ENCODE results near the gene ZNF831. TPM values are rescaled to one million over a fixed set of nuclear protein-coding genes. Genes with fewer than 3 reads are reported as not detected.

The ZNF831 gene
- total RNA-seq, 1 experiment from 2014 or later, result 0.15 TPM

- Histone ChIP-seq H3K9ac (ENCODE audit: low read length) (no peak overlapping the region), H4K20me1 (ENCODE audit: insufficient read depth) (no peaks in the 10 kb centered on the region), H3K27me3 (ENCODE audit: insufficient read depth, low read length) (peaks cover 53% of the 10 kb centered on the region), H3K36me3 (ENCODE audit: control insufficient read depth in 1 of 2, insufficient read depth in 2 of 2, low read length in 2 of 2) (no peaks in the 10 kb centered on the region), H3K4me1 (ENCODE audit: control insufficient read depth in 1 of 2, insufficient read depth in 2 of 2, low read length in 2 of 2) (no peaks in the 10 kb centered on the region), H3K4me2 (ENCODE audit: low read length) (no peak overlapping the region), H3K9me3 (ENCODE audit: control insufficient read depth in 1 of 2, insufficient read depth in 1 of 2, low read depth in 1 of 2, low read length in 2 of 2) (no peaks in the 10 kb centered on the region), H3K4me3 (replicated peaks in 1 of 2; ENCODE audit: low read depth in 1 of 2, low read length in 2 of 2) (no peak overlapping the region), H3K27ac (ENCODE audit: low read depth, low read length) (no peak overlapping the region), H2AFZ (ENCODE audit: low read depth, low read length, poor library complexity, severe bottlenecking) (no peak overlapping the region), H3K9me2 (ENCODE audit: insufficient read depth) (no peaks in the 10 kb centered on the region), H3K79me2 (ENCODE audit: insufficient read depth, low read length) (no peaks in the 10 kb centered on the region)
- BruUV-seq (replicated peaks), result no TSS peak
- no peak for TF ChIP-seq CBX3 (IDR thresholded peaks at IDR 0.05; ENCODE audit: low read depth)
- no peak for TF ChIP-seq EGR1 (IDR thresholded peaks at IDR 0.05; ENCODE audit: low read depth)
- no peak for TF ChIP-seq YY1 (IDR thresholded peaks at IDR 0.05; ENCODE audit: extremely low read depth, insufficient replicate concordance, low read depth, low read length)
- TF ChIP-seq POLR2AphosphoS5 (IDR thresholded peaks at IDR 0.05; ENCODE audit: low read depth, low read length), result no peak
- TF ChIP-seq ZFX (IDR thresholded peaks at IDR 0.05), result no peak
- TF ChIP-seq EZH2 (IDR thresholded peaks at IDR 0.05), result no peak
- no peak for TF ChIP-seq SIN3A (IDR thresholded peaks at IDR 0.05; ENCODE audit: low read depth)
- TF ChIP-seq CEBPB (IDR thresholded peaks at IDR 0.05; ENCODE audit: low read depth), result no peak
- TF ChIP-seq CTCF (IDR thresholded peaks at IDR 0.05 in 2 of 3, conservative IDR thresholded peaks at IDR 0.05 in 1 of 3; ENCODE audit: borderline replicate concordance in 1 of 3, insufficient read depth in 1 of 3, low read depth in 2 of 3, low read length in 2 of 3), result no peak
- TF ChIP-seq, protein P1, sequence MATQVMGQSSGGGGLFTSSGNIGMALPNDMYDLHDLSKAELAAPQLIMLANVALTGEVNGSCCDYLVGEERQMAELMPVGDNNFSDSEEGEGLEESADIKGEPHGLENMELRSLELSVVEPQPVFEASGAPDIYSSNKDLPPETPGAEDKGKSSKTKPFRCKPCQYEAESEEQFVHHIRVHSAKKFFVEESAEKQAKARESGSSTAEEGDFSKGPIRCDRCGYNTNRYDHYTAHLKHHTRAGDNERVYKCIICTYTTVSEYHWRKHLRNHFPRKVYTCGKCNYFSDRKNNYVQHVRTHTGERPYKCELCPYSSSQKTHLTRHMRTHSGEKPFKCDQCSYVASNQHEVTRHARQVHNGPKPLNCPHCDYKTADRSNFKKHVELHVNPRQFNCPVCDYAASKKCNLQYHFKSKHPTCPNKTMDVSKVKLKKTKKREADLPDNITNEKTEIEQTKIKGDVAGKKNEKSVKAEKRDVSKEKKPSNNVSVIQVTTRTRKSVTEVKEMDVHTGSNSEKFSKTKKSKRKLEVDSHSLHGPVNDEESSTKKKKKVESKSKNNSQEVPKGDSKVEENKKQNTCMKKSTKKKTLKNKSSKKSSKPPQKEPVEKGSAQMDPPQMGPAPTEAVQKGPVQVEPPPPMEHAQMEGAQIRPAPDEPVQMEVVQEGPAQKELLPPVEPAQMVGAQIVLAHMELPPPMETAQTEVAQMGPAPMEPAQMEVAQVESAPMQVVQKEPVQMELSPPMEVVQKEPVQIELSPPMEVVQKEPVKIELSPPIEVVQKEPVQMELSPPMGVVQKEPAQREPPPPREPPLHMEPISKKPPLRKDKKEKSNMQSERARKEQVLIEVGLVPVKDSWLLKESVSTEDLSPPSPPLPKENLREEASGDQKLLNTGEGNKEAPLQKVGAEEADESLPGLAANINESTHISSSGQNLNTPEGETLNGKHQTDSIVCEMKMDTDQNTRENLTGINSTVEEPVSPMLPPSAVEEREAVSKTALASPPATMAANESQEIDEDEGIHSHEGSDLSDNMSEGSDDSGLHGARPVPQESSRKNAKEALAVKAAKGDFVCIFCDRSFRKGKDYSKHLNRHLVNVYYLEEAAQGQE (IDR thresholded peaks at IDR 0.05; ENCODE audit: low read depth), result no peak
- no peak for TF ChIP-seq EZH2phosphoT487 (IDR thresholded peaks at IDR 0.05; ENCODE audit: borderline replicate concordance)
- no peak for TF ChIP-seq MAX (IDR thresholded peaks at IDR 0.05)
- ChIA-PET CTCF (no interaction called here), POLR2A (no interaction called here), RAD21 (ENCODE audit: low non-redundant PET in 1 of 2, low total read pairs in 2 of 2, uncharacterized antibody in 2 of 2, unreplicated experiment in 2 of 2) (no interaction called here)
- DNase-seq (ENCODE audit: low read depth, low spot score) (no peak), ATAC-seq (no peak)
- intact Hi-C loops (cut with micrococcal nuclease), result no loop called here
These were observed 3.9 kb upstream of the ZNF831 start for GRCh38 chr20:59159493-59160376.
